SK-N-SH (cell line): ENCODE measurements around the gene CD93.

Source experiments
- CTCF ChIP-seq: fragments of 200-600 bp; sonication (generic); IDR thresholded peaks from 2 replicates; pipeline ENCODE4 v1.6.1; 2017; ENCODE audit warnings: antibody characterized with exemption, mild to moderate bottlenecking, moderate library complexity
- EP300 ChIP-seq, 2 experiments: IDR thresholded peaks; 2 replicates each; pipeline versions ENCODE4 v1.4.0 to v1.6.1; 2012; ENCODE audit warnings: borderline replicate concordance in 1 of 2, low read depth in 1 of 2, low read length in 1 of 2
- GABPA ChIP-seq: IDR thresholded peaks from 2 replicates; pipeline ENCODE4 v1.4.0; 2012; ENCODE audit warnings: low read depth, mild to moderate bottlenecking
- JUND ChIP-seq: IDR thresholded peaks from 2 replicates; pipeline ENCODE4 v1.4.0; 2012
- MAX ChIP-seq: IDR thresholded peaks from 2 replicates; pipeline ENCODE4 v1.4.0; 2012; ENCODE audit warnings: low read depth
- REST ChIP-seq: IDR thresholded peaks from 2 replicates; pipeline ENCODE4 v1.6.1; 2012; ENCODE audit warnings: mild to moderate bottlenecking, low read depth, low read length, moderate library complexity
- SIN3A ChIP-seq: IDR thresholded peaks from 2 replicates; pipeline ENCODE4 v1.6.1; 2012; ENCODE audit warnings: low read depth, mild to moderate bottlenecking, low read length, moderate library complexity, borderline replicate concordance

GRCh38 chr20:23108871-23109270, 22.7 kb upstream of the CD93 start:
- TF ChIP-seq CTCF (no peak), EP300 (IDR thresholded peaks at IDR 0.05; ENCODE audit: borderline replicate concordance in 1 of 2, low read depth in 1 of 2, low read length in 1 of 2) (no peak), GABPA (no peak), REST (no peak), MAX (no peak), SIN3A (no peak), JUND (no peak)
